Neural cell (in vitro differentiated cells): ENCODE measurements around the gene SAT1. TPM values are rescaled to one million over a fixed set of nuclear protein-coding genes. Genes with fewer than 3 reads are reported as not detected.

Experiments used
- H2AFZ ChIP-seq: fragments of 200-600, 300-800 bp; sonication (generic), shearing (Covaris generic); 2 replicates; pipeline ENCODE4 v1.6.0; 2014; ENCODE audit warnings: low read depth, mild to moderate bottlenecking, antibody characterized with exemption, low read length, moderate library complexity
- H3F3A ChIP-seq: fragments of 200-600 bp; shearing (Covaris generic); 2 replicates; pipeline ENCODE4 v1.6.1; 2016; ENCODE audit warnings: mild to moderate bottlenecking, moderate library complexity, mixed read lengths, antibody characterized with exemption, low read length; ENCODE audit not compliant: insufficient read depth, poor library complexity, severe bottlenecking
- H3K27ac ChIP-seq: fragments of 200-600, 300-800 bp; sonication (generic), shearing (Covaris generic); 2 replicates; pipeline ENCODE4 v1.5.1; 2014; ENCODE audit warnings: mild to moderate bottlenecking, low read length, moderate library complexity
- H3K27me3 ChIP-seq: fragments of 300-800, 200-600 bp; sonication (generic), shearing (Covaris generic); 2 replicates; pipeline ENCODE4 v1.6.0; 2014; ENCODE audit warnings: mild to moderate bottlenecking, low read depth, low read length, moderate library complexity; ENCODE audit not compliant: insufficient read depth
- H3K36me3 ChIP-seq: fragments of 300-800, 200-600 bp; sonication (generic), shearing (Covaris generic); 2 replicates; pipeline ENCODE4 v1.5.1; 2014; ENCODE audit warnings: mild to moderate bottlenecking, antibody characterized with exemption, low read length, moderate library complexity; ENCODE audit not compliant: insufficient read depth
- H3K4me2 ChIP-seq: fragments of 300-800, 200-600 bp; sonication (generic), shearing (Covaris generic); 2 replicates; pipeline ENCODE4 v1.6.0; 2014; ENCODE audit warnings: mild to moderate bottlenecking, low read length
- H3K4me3 ChIP-seq: fragments of 300-800, 200-600 bp; sonication (generic), shearing (Covaris generic); 2 replicates; pipeline ENCODE4 v1.5.1; 2014; ENCODE audit warnings: mild to moderate bottlenecking, low read length, moderate library complexity
- H3K79me2 ChIP-seq: fragments of 200-600 bp; shearing (Covaris generic); replicated peaks from 2 replicates; pipeline ENCODE4 v1.6.0; 2014; ENCODE audit warnings: mild to moderate bottlenecking, low read length, moderate library complexity; ENCODE audit not compliant: insufficient read depth
- H3K9ac ChIP-seq: fragments of 300-800, 200-600 bp; sonication (generic), shearing (Covaris generic); 2 replicates; pipeline ENCODE4 v1.6.1; 2016; ENCODE audit warnings: mild to moderate bottlenecking, low read length, mixed read lengths
- H3K9me2 ChIP-seq: fragments of 200-600 bp; shearing (Covaris generic); 2 replicates; pipeline ENCODE4 v1.6.1; 2016; ENCODE audit warnings: mild to moderate bottlenecking, low read length, mixed read lengths; ENCODE audit not compliant: insufficient read depth
- H3K9me3 ChIP-seq: fragments of 200-600, 300-800 bp; sonication (generic), shearing (Covaris generic); 2 replicates; pipeline ENCODE4 v1.6.1; 2016; ENCODE audit warnings: mild to moderate bottlenecking, mixed run types, low read length, moderate library complexity, mixed read lengths
- H4K20me1 ChIP-seq: fragments of 200-600 bp; shearing (Covaris generic); 2 replicates; pipeline ENCODE4 v1.6.1; 2016; ENCODE audit warnings: mild to moderate bottlenecking, mixed run types; ENCODE audit not compliant: insufficient read depth
- EP300 ChIP-seq: fragments of 450-650 bp; conservative IDR thresholded peaks from 2 replicates; pipeline ENCODE4 v1.6.1; 2014; ENCODE audit warnings: antibody characterized with exemption, mild to moderate bottlenecking, moderate library complexity; ENCODE audit not compliant: poor library complexity, severe bottlenecking
- EZH2 ChIP-seq: fragments of 200-600, 300-800 bp; shearing (Covaris generic), sonication (generic); IDR thresholded peaks from 2 replicates; pipeline ENCODE4 v1.6.1; 2014; ENCODE audit warnings: antibody characterized with exemption, low read length, borderline replicate concordance, mild to moderate bottlenecking; ENCODE audit not compliant: insufficient read depth, poor library complexity, severe bottlenecking
- MXI1 ChIP-seq: fragments of 450-650 bp; conservative IDR thresholded peaks from 2 replicates; pipeline ENCODE4 v1.6.1; 2014; ENCODE audit warnings: antibody characterized with exemption, mild to moderate bottlenecking; ENCODE audit not compliant: poor library complexity, severe bottlenecking
- POLR2AphosphoS5 ChIP-seq: IDR thresholded peaks from 2 replicates; pipeline ENCODE4 v1.6.1; 2012
- RAD21 ChIP-seq: fragments of 450-650 bp; conservative IDR thresholded peaks from 2 replicates; pipeline ENCODE4 v1.6.1; 2014; ENCODE audit warnings: antibody characterized with exemption, mild to moderate bottlenecking, moderate library complexity
- SMC3 ChIP-seq: fragments of 450-650 bp; conservative IDR thresholded peaks from 2 replicates; pipeline ENCODE4 v1.6.1; 2014; ENCODE audit warnings: antibody characterized with exemption, mild to moderate bottlenecking, moderate library complexity; ENCODE audit not compliant: poor library complexity
- TAF1 ChIP-seq: IDR thresholded peaks from 2 replicates; pipeline ENCODE4 v1.6.1; 2012; ENCODE audit warnings: low read depth
- polyA plus RNA-seq: library from polyadenylated mRNA; depleted of rRNA; stranded (reverse); fragments of >200 nt; gene quantifications from 2 replicates; pipeline ENCODE4 v1.2.3, GENCODE V29; 2014
- TF ChIP-seq, protein P1 (sequence below): IDR thresholded peaks from 2 replicates; pipeline ENCODE4 v1.6.1; 2012; ENCODE audit warnings: borderline replicate concordance
- TF ChIP-seq, protein P2 (sequence below): fragments of 450-650 bp; IDR thresholded peaks from 2 replicates; pipeline ENCODE4 v1.5.1; 2014; ENCODE audit warnings: antibody characterized with exemption, mild to moderate bottlenecking, moderate library complexity; ENCODE audit not compliant: poor library complexity, severe bottlenecking

SAT1 gene
- polyA plus RNA-seq, 1 donor from 2014 or later = 95.2 TPM

DNA sequence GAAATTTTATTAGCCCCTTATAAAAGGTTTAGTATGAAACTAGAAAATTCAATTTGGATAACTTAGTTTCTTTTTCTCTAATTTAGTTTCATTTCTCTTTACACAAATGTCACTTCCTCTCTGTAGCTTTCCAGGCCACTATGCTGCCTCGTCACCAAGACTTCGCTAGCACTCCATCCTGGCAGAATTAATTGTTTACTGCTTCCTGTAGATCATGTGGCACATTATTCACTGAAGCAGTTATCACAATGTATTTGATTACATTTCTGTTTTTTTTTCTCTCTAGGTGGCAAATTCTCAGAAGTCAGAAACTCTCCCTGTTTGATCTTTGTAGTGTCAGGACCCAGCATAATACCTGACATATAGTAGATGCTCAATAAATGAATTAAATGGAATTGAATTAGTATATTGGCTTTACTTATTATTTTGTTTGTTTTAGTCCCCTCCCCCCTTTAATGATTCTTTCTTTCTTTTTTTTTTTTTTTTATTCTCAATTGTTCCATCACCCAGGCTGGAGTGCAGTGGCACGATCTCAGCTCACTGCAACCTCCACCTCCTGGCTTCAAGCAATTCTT is 9.3 kb upstream of the SAT1 start:
- Histone ChIP-seq H3K9ac (no peak overlapping the region), H3F3A (no peaks in the 10 kb centered on the region), H3K36me3 (no peaks in the 10 kb centered on the region), H3K9me2 (no peaks in the 10 kb centered on the region), H3K9me3 (no peaks in the 10 kb centered on the region), H3K27ac (no peak overlapping the region), H3K27me3 (no peaks in the 10 kb centered on the region), H4K20me1 (no peaks in the 10 kb centered on the region), H3K79me2 (no peaks in the 10 kb centered on the region), H3K4me2 (no peak overlapping the region), H3K4me3 (no peak overlapping the region), H2AFZ (no peak overlapping the region)
- no peak for TF ChIP-seq POLR2AphosphoS5
- no peak for TF ChIP-seq TAF1
- TF ChIP-seq MXI1 = no peak
- no peak for TF ChIP-seq RAD21
- no peak for TF ChIP-seq EZH2
- TF ChIP-seq, protein P1, sequence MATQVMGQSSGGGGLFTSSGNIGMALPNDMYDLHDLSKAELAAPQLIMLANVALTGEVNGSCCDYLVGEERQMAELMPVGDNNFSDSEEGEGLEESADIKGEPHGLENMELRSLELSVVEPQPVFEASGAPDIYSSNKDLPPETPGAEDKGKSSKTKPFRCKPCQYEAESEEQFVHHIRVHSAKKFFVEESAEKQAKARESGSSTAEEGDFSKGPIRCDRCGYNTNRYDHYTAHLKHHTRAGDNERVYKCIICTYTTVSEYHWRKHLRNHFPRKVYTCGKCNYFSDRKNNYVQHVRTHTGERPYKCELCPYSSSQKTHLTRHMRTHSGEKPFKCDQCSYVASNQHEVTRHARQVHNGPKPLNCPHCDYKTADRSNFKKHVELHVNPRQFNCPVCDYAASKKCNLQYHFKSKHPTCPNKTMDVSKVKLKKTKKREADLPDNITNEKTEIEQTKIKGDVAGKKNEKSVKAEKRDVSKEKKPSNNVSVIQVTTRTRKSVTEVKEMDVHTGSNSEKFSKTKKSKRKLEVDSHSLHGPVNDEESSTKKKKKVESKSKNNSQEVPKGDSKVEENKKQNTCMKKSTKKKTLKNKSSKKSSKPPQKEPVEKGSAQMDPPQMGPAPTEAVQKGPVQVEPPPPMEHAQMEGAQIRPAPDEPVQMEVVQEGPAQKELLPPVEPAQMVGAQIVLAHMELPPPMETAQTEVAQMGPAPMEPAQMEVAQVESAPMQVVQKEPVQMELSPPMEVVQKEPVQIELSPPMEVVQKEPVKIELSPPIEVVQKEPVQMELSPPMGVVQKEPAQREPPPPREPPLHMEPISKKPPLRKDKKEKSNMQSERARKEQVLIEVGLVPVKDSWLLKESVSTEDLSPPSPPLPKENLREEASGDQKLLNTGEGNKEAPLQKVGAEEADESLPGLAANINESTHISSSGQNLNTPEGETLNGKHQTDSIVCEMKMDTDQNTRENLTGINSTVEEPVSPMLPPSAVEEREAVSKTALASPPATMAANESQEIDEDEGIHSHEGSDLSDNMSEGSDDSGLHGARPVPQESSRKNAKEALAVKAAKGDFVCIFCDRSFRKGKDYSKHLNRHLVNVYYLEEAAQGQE = no peak
- TF ChIP-seq, protein P2, sequence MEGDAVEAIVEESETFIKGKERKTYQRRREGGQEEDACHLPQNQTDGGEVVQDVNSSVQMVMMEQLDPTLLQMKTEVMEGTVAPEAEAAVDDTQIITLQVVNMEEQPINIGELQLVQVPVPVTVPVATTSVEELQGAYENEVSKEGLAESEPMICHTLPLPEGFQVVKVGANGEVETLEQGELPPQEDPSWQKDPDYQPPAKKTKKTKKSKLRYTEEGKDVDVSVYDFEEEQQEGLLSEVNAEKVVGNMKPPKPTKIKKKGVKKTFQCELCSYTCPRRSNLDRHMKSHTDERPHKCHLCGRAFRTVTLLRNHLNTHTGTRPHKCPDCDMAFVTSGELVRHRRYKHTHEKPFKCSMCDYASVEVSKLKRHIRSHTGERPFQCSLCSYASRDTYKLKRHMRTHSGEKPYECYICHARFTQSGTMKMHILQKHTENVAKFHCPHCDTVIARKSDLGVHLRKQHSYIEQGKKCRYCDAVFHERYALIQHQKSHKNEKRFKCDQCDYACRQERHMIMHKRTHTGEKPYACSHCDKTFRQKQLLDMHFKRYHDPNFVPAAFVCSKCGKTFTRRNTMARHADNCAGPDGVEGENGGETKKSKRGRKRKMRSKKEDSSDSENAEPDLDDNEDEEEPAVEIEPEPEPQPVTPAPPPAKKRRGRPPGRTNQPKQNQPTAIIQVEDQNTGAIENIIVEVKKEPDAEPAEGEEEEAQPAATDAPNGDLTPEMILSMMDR = no peak
- no peak for TF ChIP-seq EP300
- TF ChIP-seq SMC3 = no peak

DNA sequence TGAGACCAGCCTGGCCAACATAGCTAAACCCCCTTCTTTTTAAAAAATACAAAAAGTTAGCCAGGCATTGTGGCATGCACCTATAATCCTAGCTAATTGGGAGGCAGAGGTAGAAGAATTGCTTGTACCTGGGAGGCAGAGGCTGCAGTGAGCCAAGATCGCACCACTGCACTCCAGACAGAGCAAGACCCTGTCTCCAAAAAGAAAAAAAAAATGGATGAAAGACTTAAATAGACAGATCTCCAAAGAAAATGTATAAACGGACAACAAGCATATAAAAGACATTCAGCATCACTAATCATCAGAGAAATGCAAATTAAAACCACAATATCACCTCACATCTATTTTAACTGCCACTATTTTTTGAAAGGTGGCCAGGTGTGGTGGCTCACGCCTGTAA is 6.6 kb upstream of the SAT1 start:
- H4K20me1 ChIP-seq = no peaks in the 10 kb centered on the region
- no peak overlapping the region for H3K4me3 ChIP-seq
- H3K4me2 ChIP-seq = no peak overlapping the region
- no peak overlapping the region for H2AFZ ChIP-seq
- H3K79me2 ChIP-seq = no peaks in the 10 kb centered on the region
- TF ChIP-seq POLR2AphosphoS5 = no peak
- TF ChIP-seq EP300 = no peak
- no peak for TF ChIP-seq TAF1
- TF ChIP-seq, protein P2 = no peak
- no peak for TF ChIP-seq MXI1
- no peak for TF ChIP-seq EZH2
- TF ChIP-seq, protein P1 = no peak
- TF ChIP-seq RAD21 = no peak
- TF ChIP-seq SMC3 = no peak
- H3K9me3 ChIP-seq = no peaks in the 10 kb centered on the region
- no peaks in the 10 kb centered on the region for H3K9me2 ChIP-seq
- H3K27ac ChIP-seq = no peak overlapping the region
- H3K27me3 ChIP-seq = no peaks in the 10 kb centered on the region
- no peaks in the 10 kb centered on the region for H3F3A ChIP-seq
- H3K9ac ChIP-seq = no peak overlapping the region
- H3K36me3 ChIP-seq = no peaks in the 10 kb centered on the region
